Measurements from ENCODE around the gene RARA.
"Not testable (repeated sequence)": the region's sequence is repeated elsewhere in the genome, so short reads cannot be mapped to it uniquely, and the experiment has no call there.

Gene RARA

DNA sequence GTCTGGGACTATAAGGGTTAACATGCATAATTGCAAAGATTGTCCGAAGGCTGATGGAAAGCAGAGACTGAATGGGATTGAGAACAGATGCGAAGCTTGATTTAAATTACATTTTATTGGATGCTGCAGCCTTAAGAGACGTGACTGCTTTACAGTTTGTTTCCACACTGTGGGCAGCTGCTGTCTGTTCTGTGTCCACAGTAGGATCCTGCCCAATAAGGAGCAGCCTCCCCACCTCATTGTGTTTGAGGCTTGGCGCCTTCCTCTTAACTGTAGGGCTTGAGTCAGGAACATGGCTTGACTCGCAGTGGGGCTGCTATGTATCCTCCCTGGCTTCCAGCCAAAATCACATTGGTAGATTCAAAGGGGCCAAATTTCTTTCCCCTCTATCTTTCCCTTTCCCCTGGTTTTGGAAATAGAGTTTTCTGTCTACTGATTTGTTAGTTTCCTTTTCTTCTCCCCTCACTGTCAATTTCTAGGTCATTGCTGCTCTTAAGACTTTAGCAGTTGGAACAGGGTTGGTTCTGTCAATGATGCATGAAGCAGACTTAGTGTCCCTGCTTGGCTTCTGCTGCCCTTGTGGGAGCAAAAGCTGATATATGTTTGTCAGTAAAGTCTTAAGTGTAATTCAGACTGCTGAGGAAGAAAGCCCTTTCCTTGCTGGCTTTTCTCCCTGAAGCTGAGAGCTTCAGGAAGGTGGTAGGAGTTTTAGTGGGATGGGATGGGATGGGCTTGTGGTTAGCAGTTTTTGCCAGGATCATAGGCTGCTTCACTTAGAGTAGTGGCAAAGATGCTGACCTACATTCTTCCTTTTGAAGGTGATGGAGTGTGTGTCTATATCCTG is 5.0 kb upstream of the RARA start:
- TF ChIP-seq, protein P1, sequence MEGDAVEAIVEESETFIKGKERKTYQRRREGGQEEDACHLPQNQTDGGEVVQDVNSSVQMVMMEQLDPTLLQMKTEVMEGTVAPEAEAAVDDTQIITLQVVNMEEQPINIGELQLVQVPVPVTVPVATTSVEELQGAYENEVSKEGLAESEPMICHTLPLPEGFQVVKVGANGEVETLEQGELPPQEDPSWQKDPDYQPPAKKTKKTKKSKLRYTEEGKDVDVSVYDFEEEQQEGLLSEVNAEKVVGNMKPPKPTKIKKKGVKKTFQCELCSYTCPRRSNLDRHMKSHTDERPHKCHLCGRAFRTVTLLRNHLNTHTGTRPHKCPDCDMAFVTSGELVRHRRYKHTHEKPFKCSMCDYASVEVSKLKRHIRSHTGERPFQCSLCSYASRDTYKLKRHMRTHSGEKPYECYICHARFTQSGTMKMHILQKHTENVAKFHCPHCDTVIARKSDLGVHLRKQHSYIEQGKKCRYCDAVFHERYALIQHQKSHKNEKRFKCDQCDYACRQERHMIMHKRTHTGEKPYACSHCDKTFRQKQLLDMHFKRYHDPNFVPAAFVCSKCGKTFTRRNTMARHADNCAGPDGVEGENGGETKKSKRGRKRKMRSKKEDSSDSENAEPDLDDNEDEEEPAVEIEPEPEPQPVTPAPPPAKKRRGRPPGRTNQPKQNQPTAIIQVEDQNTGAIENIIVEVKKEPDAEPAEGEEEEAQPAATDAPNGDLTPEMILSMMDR (conservative IDR thresholded peaks at IDR 0.05; ENCODE audit: low read depth, low read length), result no peak
- H3K9ac ChIP-seq, result no peak overlapping the region
- H4K20me1 ChIP-seq (ENCODE audit: insufficient read depth), result no peaks in the 10 kb centered on the region
- peak overlapping the region; percentile 27 for H3K27ac ChIP-seq
- peaks cover 71% of the 10 kb centered on the region for H3K4me1 ChIP-seq (ENCODE audit: low read depth, poor library complexity, severe bottlenecking)
- H3K79me2 ChIP-seq (ENCODE audit: insufficient read depth, low read depth), result peaks cover 7% of the 10 kb centered on the region; the same call in 1 of the 2 replicates
- no peak overlapping the region for H3K4me3 ChIP-seq (IDR thresholded peaks at IDR 0.05; ENCODE audit: insufficient read depth, low read depth, low read length)
- H3K36me3 ChIP-seq (ENCODE audit: insufficient read depth), result peaks cover 9% of the 10 kb centered on the region; the same call in 1 of the 2 replicates
- H3K27me3 ChIP-seq (ENCODE audit: insufficient read depth, low read depth), result no peaks in the 10 kb centered on the region
- no peak overlapping the region for H2AFZ ChIP-seq (ENCODE audit: low read depth)
- H3K4me2 ChIP-seq, result peak overlapping the region; percentile 46; the same call in 1 of the 2 replicates

DNA sequence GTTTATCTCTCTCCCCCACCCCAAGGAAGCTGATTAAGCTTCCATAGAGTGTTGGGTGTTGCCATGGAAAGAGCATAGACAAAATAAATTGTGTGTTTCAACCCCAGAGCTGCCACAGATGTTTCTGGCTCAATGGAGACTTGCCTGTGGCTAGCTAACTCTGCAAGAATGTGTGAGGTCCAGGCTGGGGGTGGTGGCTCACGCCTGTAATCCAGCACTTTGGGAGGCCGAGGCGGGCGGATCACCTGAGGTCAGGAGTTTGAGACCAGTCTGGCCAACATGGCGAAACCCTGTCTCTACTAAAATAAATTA is 4.5 kb upstream of the RARA start:
- Histone ChIP-seq H3K4me2 (peak overlapping the region; percentile 46; the same call in 1 of the 2 replicates), H3K27ac (peak overlapping the region; percentile 27), H3K4me1 (ENCODE audit: low read depth, poor library complexity, severe bottlenecking) (peaks cover 77% of the 10 kb centered on the region)
- not testable (repeated sequence) for H3K36me3 ChIP-seq (ENCODE audit: insufficient read depth); H4K20me1 ChIP-seq (ENCODE audit: insufficient read depth); H3K79me2 ChIP-seq (ENCODE audit: insufficient read depth, low read depth); H3K4me3 ChIP-seq (IDR thresholded peaks at IDR 0.05; ENCODE audit: insufficient read depth, low read depth, low read length); H2AFZ ChIP-seq (ENCODE audit: low read depth); H3K27me3 ChIP-seq (ENCODE audit: insufficient read depth, low read depth); H3K9ac ChIP-seq

DNA sequence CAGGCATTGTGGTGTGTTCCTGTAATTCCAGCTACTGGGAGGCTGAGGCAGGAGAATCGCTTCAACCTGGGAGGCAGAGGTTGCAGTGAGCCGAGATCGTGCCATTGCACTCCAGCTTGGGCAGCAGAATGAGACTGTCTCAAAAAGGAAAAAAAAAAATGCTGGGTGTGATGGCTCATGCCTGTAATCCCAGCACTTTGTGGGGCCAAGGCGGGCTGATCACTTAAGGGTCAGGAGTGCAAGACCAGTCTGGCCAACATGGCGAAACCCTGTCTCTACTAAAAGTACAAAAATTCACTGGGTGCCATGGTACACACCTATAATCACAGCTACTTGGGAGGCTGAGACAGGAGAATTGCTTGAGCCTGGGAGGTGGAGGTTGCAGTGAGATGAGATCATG is 4.1 kb upstream of the RARA start:
- H3K4me3 ChIP-seq (IDR thresholded peaks at IDR 0.05; ENCODE audit: insufficient read depth, low read depth, low read length); H3K36me3 ChIP-seq (ENCODE audit: insufficient read depth); H3K9ac ChIP-seq; H4K20me1 ChIP-seq (ENCODE audit: insufficient read depth); H3K79me2 ChIP-seq (ENCODE audit: insufficient read depth, low read depth); H2AFZ ChIP-seq (ENCODE audit: low read depth); H3K27me3 ChIP-seq (ENCODE audit: insufficient read depth, low read depth): not testable (repeated sequence)
- Histone ChIP-seq H3K27ac (peak overlapping the region; percentile 27; the same call in 1 of the 2 replicates), H3K4me2 (peak overlapping the region; percentile 46; the same call in 1 of the 2 replicates), H3K4me1 (ENCODE audit: low read depth, poor library complexity, severe bottlenecking) (peaks cover 81% of the 10 kb centered on the region)

DNA sequence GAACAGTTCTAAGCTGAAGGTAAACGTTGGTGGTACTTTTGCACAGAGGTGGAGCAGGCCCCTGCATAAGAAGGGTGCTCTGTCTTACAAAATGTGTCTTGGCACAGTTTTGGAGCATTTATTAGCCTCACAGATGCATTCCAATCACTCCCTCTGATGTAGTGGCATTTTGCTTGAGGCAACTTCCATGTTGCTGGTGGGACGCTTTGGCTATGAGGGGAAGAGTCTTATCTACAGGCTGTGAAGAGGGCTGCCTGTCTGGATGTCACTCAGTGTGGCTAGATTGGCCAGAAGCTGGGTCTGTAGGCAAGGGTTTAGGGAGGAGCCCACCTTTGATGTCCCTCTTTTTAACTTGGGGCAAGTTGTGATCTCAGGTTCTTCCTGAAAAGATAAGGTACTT is 2.6 kb upstream of the RARA start:
- TF ChIP-seq, protein P1 (conservative IDR thresholded peaks at IDR 0.05; ENCODE audit: low read depth, low read length), result no peak
- peaks cover 96% of the 10 kb centered on the region for H3K4me1 ChIP-seq (ENCODE audit: low read depth, poor library complexity, severe bottlenecking)
- no peak overlapping the region for H3K4me3 ChIP-seq (IDR thresholded peaks at IDR 0.05; ENCODE audit: insufficient read depth, low read depth, low read length)
- peak overlapping the region; percentile 82 for H3K27ac ChIP-seq
- peak overlapping the region; percentile 42; the same call in 1 of the 2 replicates for H3K9ac ChIP-seq
- no peak overlapping the region for H2AFZ ChIP-seq (ENCODE audit: low read depth)
- peak overlapping the region; percentile 94 for H3K4me2 ChIP-seq
- H4K20me1 ChIP-seq (ENCODE audit: insufficient read depth), result no peaks in the 10 kb centered on the region
- no peaks in the 10 kb centered on the region for H3K27me3 ChIP-seq (ENCODE audit: insufficient read depth, low read depth)
- peaks cover 8% of the 10 kb centered on the region; the same call in 1 of the 2 replicates for H3K36me3 ChIP-seq (ENCODE audit: insufficient read depth)
- H3K79me2 ChIP-seq (ENCODE audit: insufficient read depth, low read depth), result peaks cover 7% of the 10 kb centered on the region; the same call in 1 of the 2 replicates

DNA sequence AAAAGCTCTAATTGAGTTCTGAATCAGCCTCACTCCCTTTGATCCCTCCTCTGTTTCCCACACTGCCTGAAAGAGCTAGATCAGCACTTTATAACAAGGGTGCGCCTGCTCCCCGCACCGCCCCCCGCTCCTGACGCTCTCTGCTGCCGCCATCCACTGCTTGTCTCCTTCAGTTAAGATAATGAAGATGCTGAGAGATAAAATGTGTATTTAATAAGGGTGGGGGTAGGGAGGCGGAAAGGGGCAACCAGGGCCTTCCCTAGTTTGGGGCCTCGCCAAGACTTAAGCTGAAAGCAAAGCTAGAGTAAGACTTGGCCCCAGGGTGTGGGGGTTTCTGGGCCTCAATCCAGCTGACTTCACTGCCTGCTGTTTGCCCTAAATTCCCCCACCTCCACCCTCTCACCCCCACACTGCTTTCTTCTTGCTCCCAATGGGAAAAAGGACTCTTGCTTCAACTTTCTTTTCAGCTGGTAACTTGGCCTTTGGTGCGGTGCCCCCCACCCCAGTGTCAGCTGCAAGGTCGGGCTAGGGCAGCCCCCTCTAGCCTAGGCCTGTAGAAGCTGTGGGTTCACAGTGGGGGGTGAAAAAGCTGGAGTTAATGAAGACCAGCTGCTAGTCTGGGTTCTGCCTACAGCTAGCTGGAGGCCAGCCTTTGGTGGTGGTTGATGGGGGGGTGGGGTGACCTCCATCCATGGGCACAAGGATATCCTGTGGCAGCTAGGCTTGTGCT is 1.8 kb upstream of the RARA start:
- Histone ChIP-seq H3K9ac (peak overlapping the region; percentile 42; the same call in 1 of the 2 replicates), H3K27ac (peak overlapping the region; percentile 82), H3K4me1 (ENCODE audit: low read depth, poor library complexity, severe bottlenecking) (peaks cover 100% of the 10 kb centered on the region), H3K79me2 (ENCODE audit: insufficient read depth, low read depth) (peaks cover 7% of the 10 kb centered on the region; the same call in 1 of the 2 replicates), H3K4me3 (IDR thresholded peaks at IDR 0.05; ENCODE audit: insufficient read depth, low read depth, low read length) (no peak overlapping the region), H2AFZ (ENCODE audit: low read depth) (no peak overlapping the region), H4K20me1 (ENCODE audit: insufficient read depth) (no peaks in the 10 kb centered on the region), H3K4me2 (peak overlapping the region; percentile 94), H3K36me3 (ENCODE audit: insufficient read depth) (peaks cover under 1% of the 10 kb centered on the region; the same call in 1 of the 2 replicates), H3K27me3 (ENCODE audit: insufficient read depth, low read depth) (no peaks in the 10 kb centered on the region)
- TF ChIP-seq, protein P1 (conservative IDR thresholded peaks at IDR 0.05; ENCODE audit: low read depth, low read length), result no peak

Data from KMS-11 (cell line).